GM21529 (cell line): Measurements from ENCODE around the gene CNTN4.

Experiments used
- ATAC-seq: cut with Tn5 transposase; IDR thresholded peaks from one replicate; pipeline ENCODE4 v1.9.1; 2021; ENCODE audit not compliant: unreplicated experiment

Gene CNTN4

GRCh38 chr3:2568929-2569328, 470.3 kb downstream of the CNTN4 start:
- ATAC-seq, result no peak

DNA sequence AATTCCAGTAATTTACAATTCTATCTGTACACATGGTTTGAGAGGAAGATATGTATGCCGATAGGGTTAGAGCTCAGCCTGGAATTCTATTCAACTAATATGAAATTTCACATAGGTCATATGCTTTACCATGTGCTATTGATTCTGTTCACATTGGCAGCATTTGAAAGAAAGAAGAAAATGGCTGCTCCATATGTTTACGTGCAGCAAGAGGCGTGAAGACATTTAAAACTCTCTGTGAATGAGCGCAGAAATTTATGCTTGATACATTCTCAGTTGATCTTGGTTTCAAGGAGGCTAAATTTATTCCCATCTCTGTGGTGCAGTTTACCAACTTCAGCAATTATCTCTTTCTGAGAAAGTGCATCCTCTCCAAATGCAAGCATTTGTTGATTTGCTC, 478.9 kb downstream of the CNTN4 start:
- ATAC-seq, result no peak

- ATAC-seq, result no peak
Observed at GRCh38 chr3:2578560-2578959, 479.9 kb downstream of the CNTN4 start.

- ATAC-seq, result no peak
Observed at GRCh38 chr3:2579206-2579605, 480.5 kb downstream of the CNTN4 start.

- ATAC-seq, result no peak
Observed at GRCh38 chr3:2583046-2583445, 484.4 kb downstream of the CNTN4 start.

DNA sequence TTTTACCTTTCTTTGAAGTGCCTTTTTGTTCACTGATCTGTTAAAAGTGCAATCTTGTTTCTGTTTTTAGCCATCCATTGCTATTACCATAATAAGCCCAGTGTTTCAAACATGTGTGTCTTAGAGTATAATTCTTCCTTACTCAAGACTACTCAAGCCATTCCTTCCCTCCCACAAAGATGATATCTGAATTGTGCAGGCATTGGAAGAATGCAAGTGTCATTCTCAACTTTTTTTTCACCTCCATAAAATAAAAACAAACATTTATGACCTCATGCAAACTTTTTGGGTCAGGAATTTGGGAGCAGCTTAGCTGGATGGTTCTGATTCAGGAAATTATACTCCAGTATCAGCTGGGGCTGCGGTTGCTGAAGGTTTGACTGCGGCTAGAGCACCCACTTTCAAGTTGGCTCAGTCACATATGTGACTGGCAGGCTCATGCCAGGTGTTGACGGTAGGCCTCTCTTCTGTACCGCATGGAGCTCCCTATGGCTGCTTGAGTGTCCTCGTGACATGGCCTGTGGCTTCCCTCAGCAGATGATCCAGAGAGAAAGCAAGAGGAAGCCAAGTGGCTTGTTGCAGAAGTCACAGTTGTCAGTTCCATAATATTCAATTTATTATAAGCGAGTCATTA, 490.8 kb downstream of the CNTN4 start:
- ATAC-seq, result no peak

DNA sequence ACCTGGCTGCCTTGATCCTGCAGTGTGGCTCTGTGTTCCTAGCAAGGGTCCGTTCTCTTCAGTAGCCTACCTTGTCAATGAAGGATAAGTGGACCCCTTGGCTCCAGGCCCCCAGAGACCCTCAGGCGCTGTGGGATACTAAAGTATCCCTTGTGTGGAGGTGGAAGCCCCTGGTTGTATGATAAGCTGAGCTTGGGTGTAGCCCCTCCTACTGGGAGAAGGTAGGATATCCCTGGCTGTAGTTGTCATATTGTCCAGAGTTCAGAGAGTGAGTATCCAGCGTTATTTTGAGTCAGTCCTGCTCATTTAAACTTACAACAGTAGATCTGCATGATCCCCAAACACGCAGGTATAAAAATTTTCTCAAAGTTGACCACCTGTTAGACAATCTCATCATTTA, 496.8 kb downstream of the CNTN4 start:
- no peak for ATAC-seq

GRCh38 chr3:2597615-2598014, 498.9 kb downstream of the CNTN4 start:
- ATAC-seq, result no peak

- no peak for ATAC-seq
Observed at GRCh38 chr3:2599471-2599870, 500.8 kb downstream of the CNTN4 start.

GRCh38 chr3:2603692-2604289, 505.1 kb downstream of the CNTN4 start:
- ATAC-seq, result no peak

DNA sequence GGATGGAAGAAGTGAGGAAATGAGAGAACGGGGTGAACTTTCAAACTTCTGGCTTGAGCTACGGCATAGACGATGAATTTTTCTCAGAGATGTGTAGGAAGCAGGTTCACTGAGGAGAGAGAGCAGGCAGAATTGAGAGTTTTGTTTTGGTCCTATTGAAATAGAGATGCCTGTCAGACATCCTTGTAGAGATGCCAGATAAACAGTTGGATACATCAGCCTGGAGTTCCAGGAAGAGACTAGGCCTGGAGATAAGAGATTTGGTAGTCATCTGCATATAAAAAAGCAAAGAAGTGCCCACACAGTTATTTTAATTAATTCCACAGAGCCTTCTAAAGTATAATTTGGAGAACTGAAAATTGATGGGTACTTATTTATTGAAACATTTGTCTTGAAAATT, 515.9 kb downstream of the CNTN4 start:
- no peak for ATAC-seq

- ATAC-seq, result no peak
Observed at GRCh38 chr3:2615080-2615479, 516.4 kb downstream of the CNTN4 start.

- no peak for ATAC-seq
Observed at GRCh38 chr3:2623436-2623835, 524.8 kb downstream of the CNTN4 start.

DNA sequence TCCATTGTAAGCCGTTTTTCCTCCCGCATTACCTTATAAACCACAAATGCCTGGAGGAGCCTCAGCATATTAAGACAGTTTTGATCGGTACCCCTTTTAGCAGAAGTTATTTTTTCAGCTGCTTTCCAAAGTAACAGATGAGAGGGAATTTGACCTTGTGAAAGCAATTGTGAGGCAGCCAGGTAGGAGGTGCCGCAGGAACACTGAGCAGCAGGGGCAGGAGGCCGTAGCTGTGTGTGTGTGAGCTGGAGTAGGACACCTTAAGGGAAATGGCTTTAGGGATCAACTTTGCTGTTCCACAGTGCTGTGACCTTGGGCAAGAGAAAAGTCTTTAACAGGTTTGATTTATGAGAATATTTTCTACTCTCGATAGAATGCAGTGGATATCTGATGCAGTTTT, 529.5 kb downstream of the CNTN4 start:
- no peak for ATAC-seq

- no peak for ATAC-seq
Observed at GRCh38 chr3:2635511-2635910, 536.8 kb downstream of the CNTN4 start.

DNA sequence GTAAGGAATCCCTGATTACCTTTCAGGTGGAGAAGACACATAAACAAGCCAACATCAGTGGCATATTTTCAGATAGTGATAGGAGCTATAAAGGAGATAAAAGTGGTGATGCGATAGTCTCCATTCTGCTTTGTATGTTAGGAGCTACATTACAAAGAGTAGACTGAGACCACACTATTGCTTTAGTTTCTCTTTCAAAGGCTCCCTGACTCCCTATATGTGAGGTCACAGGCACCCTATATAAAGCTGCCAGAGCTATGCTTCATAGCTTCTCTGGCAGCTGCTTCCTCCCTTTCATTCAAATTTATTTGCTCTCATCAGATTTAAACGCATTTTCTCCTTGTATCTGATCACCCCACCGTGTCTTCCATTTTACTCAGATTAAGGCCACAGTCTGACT, 544.9 kb downstream of the CNTN4 start:
- no peak for ATAC-seq

- no peak for ATAC-seq
Observed at GRCh38 chr3:2645001-2645400, 546.3 kb downstream of the CNTN4 start.

- ATAC-seq, result no peak
Observed at GRCh38 chr3:2650746-2651145, 552.1 kb downstream of the CNTN4 start.

DNA sequence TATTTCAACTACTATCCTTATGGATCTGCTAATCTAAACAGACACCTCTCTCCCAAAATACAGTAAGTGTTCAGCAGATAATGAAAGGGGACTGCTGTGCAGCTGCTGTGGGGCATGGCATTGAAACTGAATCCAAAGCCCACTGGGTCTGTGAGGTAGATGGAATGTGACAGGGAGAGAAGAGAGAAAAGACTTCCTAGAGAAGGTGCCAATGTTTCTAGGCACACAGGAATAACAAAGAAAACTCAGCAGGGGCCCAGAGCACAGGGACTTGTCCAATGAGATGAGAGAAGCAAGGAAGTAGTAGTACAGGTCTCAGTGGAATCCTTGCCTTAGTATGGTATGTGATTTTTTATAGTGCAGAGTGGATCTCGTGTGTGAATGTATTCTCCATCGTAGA, 553.7 kb downstream of the CNTN4 start:
- ATAC-seq, result no peak

DNA sequence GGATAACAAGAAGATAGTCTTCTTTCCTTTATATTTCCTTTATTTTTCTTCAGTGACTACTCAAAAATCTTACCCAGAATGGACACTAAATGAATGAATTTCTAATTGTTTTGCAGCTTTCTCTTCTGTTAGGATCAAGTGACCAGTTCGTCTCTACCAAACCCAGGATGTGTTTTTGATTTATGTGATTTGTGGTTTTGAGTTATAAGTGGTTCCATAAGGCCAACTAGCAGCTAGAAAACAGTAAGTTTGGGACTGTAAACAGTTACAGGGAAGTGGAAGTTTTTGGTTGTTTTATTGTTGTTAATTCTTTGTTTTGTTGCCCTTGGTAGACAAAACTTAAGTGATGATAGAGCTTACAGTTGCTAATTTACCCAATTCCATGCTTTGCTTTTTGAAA, 555.0 kb downstream of the CNTN4 start:
- no peak for ATAC-seq

GRCh38 chr3:2655229-2655701, 556.6 kb downstream of the CNTN4 start:
- no peak for ATAC-seq

- no peak for ATAC-seq
Observed at GRCh38 chr3:2656806-2657777, 558.4 kb downstream of the CNTN4 start.
